Measurements from ENCODE around the gene NT5C2. TPM values are rescaled to one million over a fixed set of nuclear protein-coding genes. Genes with fewer than 3 reads are reported as not detected.
A peak's percentile ranks its signal among the peaks of the same experiment; 100 is the strongest.
"Not testable (repeated sequence)": the region's sequence is repeated elsewhere in the genome, so short reads cannot be mapped to it uniquely, and the experiment has no call there.

NT5C2 gene
- total RNA-seq, 1 donor from 2014 or later = 55.0 TPM

DNA sequence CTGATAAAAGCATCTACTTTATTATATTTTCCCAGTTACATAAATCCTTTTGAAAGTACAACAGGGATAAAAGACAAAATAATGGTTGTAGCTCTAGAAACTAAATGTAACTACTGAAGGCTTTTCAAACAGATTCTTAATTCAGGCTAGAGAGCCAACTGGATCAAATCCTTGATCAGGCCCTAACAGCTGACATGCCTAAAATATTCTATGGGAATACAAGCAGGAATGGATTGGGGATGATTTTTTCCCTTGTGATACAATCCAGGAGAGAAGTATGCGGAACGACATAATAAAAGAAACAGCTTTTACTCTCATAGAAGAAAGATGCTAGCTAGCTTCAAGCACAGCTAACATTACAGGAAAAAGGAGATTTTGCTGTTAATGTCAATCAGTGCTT, 49.0 kb downstream of the NT5C2 start:
- Histone ChIP-seq H3K27ac (replicated peaks) (peak overlapping the region; percentile 83), H3K4me3 (no peak overlapping the region), H3K27me3 (ENCODE audit: low read depth) (no peaks in the 10 kb centered on the region), H3K9me3 (replicated peaks) (no peaks in the 10 kb centered on the region), H3K4me1 (peaks cover 54% of the 10 kb centered on the region), H3K36me3 (peaks cover 9% of the 10 kb centered on the region)
- intact Hi-C loops (cut with micrococcal nuclease) = no loop called here
- TF ChIP-seq, protein P1, sequence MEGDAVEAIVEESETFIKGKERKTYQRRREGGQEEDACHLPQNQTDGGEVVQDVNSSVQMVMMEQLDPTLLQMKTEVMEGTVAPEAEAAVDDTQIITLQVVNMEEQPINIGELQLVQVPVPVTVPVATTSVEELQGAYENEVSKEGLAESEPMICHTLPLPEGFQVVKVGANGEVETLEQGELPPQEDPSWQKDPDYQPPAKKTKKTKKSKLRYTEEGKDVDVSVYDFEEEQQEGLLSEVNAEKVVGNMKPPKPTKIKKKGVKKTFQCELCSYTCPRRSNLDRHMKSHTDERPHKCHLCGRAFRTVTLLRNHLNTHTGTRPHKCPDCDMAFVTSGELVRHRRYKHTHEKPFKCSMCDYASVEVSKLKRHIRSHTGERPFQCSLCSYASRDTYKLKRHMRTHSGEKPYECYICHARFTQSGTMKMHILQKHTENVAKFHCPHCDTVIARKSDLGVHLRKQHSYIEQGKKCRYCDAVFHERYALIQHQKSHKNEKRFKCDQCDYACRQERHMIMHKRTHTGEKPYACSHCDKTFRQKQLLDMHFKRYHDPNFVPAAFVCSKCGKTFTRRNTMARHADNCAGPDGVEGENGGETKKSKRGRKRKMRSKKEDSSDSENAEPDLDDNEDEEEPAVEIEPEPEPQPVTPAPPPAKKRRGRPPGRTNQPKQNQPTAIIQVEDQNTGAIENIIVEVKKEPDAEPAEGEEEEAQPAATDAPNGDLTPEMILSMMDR (IDR thresholded peaks at IDR 0.05; ENCODE audit: borderline replicate concordance) = no peak
- DNase-seq = no peak

DNA sequence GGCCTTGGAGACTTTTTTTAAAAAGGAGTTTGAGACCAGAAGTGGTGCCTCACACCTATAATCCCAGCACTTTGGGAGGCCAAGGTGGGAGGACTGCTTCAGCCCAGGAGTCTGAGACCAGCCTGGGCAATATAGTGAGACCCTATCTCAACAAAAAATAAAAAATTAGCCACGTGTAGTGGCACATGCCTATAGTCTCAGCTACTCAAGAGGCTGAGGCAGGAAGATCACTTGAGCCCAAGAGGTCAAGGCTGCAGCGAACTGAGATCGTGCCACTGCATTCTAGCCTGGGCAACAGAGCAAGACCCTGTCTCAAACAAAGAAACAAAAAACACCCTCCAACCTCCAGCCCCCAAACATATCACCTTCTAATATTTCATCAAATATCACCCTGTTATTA, 49.4 kb downstream of the NT5C2 start:
- not testable (repeated sequence) for H3K4me3 ChIP-seq

DNA sequence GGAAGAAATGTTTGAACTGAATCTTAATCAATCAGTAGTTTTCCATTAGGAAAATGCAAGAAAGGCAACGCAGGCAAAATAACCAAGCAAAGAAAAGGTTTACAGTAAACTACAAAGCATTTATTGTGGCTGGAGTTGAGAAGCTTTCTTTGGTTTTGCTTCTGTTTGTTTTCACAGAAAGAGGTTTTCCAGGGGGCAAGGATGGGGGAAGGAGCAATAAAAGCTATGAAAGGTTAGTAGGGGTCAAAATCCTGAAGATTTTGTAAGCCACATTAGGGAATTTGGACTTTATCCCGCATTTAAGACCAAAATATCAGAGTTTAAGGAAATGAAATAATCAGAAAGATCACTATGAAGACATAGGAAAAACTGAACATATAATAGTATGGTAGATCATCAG, 51.1 kb downstream of the NT5C2 start:
- Histone ChIP-seq H3K27ac (replicated peaks) (no peak overlapping the region), H3K9me3 (replicated peaks) (no peaks in the 10 kb centered on the region), H3K4me3 (no peak overlapping the region), H3K36me3 (peaks cover 30% of the 10 kb centered on the region), H3K4me1 (peaks cover 49% of the 10 kb centered on the region), H3K27me3 (ENCODE audit: low read depth) (no peaks in the 10 kb centered on the region)
- TF ChIP-seq, protein P1 (IDR thresholded peaks at IDR 0.05; ENCODE audit: borderline replicate concordance) = no peak
- intact Hi-C loops (cut with micrococcal nuclease) = no loop called here
- DNase-seq = no peak

More for the DNA sequence above, 49.4 kb downstream of the NT5C2 start:
- H3K27me3 ChIP-seq (ENCODE audit: low read depth); H3K9me3 ChIP-seq (replicated peaks); DNase-seq; intact Hi-C loops (cut with micrococcal nuclease): not testable (repeated sequence)
- Histone ChIP-seq H3K36me3 (peaks cover 13% of the 10 kb centered on the region), H3K4me1 (peaks cover 53% of the 10 kb centered on the region), H3K27ac (replicated peaks) (peak overlapping the region; percentile 83)

DNA sequence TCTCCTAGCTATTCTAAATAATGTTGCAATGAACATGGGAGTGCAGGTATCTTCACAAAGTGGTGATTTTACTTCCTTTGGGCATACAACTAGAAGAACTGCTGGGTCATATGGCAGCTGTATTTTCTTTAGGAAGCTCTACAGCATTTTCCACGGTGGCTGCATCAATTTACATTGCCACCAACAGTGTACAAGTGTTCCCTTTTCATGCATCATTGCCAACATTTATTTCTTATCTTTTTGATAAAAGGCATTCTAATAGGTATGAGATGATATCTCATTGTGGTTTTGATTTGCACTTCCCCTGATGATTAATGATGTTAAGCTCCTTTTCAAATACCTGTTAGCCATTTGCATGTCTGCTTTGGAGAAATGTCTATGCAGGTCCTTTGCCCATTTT, 52.6 kb downstream of the NT5C2 start:
- intact Hi-C loops (cut with micrococcal nuclease) = no loop called here
- Histone ChIP-seq H3K27ac (replicated peaks) (no peak overlapping the region), H3K27me3 (ENCODE audit: low read depth) (no peaks in the 10 kb centered on the region), H3K4me3 (no peak overlapping the region), H3K36me3 (peaks cover 41% of the 10 kb centered on the region), H3K4me1 (peaks cover 34% of the 10 kb centered on the region), H3K9me3 (replicated peaks) (no peaks in the 10 kb centered on the region)
- TF ChIP-seq, protein P1 (IDR thresholded peaks at IDR 0.05; ENCODE audit: borderline replicate concordance) = no peak
- DNase-seq = no peak

DNA sequence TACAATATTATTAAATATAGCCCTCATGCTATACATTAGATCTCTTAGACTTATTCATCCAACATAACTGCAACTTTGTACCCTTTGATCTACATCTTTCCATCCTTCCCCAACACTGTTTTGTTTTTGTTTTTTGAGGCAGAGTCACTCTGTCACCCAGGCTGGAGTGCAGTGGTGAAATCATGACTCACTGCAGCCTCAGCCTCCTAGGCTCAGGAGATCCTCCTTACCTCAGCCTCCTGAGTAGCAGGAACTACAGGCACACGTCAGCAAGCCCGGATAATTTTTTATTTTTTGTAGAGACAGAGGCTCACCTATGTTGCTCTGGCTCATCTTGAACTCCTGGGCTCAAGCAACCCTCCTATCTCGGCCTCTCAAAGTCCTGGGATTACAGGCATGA, 53.3 kb downstream of the NT5C2 start:
- no peak overlapping the region for H3K27ac ChIP-seq (replicated peaks)
- H3K27me3 ChIP-seq (ENCODE audit: low read depth) = no peaks in the 10 kb centered on the region
- no peak for DNase-seq
- peaks cover 48% of the 10 kb centered on the region for H3K36me3 ChIP-seq
- intact Hi-C loops (cut with micrococcal nuclease) = no loop called here
- H3K9me3 ChIP-seq (replicated peaks) = no peaks in the 10 kb centered on the region
- H3K4me3 ChIP-seq = no peak overlapping the region
- TF ChIP-seq, protein P1 (IDR thresholded peaks at IDR 0.05; ENCODE audit: borderline replicate concordance) = no peak
- H3K4me1 ChIP-seq = peaks cover 27% of the 10 kb centered on the region

DNA sequence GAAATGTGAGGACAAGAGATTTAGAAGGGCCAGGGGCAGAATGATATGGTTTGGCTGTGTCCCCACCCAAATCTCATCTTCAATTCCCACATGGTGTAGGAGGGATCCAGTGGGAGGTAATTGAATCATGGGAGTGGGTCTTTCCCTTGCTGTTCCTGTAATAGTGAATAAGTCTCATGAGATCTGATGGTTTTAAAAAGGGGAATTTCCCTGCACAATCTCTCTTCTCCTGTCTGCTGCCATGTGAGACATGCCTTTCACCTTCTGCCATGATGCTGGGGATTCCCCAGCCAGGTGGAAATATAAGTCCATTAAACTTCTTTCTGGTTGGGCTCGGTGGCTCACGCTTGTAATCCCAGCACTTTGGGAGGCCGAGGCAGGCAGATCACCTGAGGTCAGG, 57.9 kb downstream of the NT5C2 start:
- not testable (repeated sequence) for H3K27me3 ChIP-seq (ENCODE audit: low read depth)

DNA sequence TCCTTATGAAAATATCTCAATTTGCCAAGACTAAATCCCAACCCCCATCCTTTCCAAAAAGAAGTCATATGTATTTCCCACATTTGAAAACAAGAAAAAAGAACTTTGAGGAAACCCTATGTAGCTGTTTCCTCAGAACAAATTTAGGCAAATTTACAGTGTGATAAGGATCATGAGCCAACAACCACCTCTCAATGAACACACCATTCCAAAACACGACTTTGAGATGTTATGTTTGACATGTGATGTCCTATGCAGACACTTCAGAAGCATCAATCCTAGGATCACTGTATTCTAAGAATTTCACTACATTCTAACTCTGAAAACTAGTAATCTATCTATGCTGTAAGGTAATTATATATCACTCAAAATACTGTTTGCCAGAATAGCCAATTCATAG, 62.2 kb downstream of the NT5C2 start:
- H3K36me3 ChIP-seq = peaks cover 55% of the 10 kb centered on the region
- intact Hi-C loops (cut with micrococcal nuclease) = no loop called here
- no peak overlapping the region for H3K27ac ChIP-seq (replicated peaks)
- H3K4me3 ChIP-seq = no peak overlapping the region
- DNase-seq = no peak
- H3K27me3 ChIP-seq (ENCODE audit: low read depth) = no peaks in the 10 kb centered on the region
- peaks cover 5% of the 10 kb centered on the region for H3K4me1 ChIP-seq
- H3K9me3 ChIP-seq (replicated peaks) = no peaks in the 10 kb centered on the region
- TF ChIP-seq, protein P1 (IDR thresholded peaks at IDR 0.05; ENCODE audit: borderline replicate concordance) = no peak

More for the DNA sequence above, 57.9 kb downstream of the NT5C2 start:
- H3K9me3 ChIP-seq (replicated peaks); H3K4me1 ChIP-seq; intact Hi-C loops (cut with micrococcal nuclease); DNase-seq; H3K4me3 ChIP-seq; H3K27ac ChIP-seq (replicated peaks): not testable (repeated sequence)
- H3K36me3 ChIP-seq = peaks cover 73% of the 10 kb centered on the region

DNA sequence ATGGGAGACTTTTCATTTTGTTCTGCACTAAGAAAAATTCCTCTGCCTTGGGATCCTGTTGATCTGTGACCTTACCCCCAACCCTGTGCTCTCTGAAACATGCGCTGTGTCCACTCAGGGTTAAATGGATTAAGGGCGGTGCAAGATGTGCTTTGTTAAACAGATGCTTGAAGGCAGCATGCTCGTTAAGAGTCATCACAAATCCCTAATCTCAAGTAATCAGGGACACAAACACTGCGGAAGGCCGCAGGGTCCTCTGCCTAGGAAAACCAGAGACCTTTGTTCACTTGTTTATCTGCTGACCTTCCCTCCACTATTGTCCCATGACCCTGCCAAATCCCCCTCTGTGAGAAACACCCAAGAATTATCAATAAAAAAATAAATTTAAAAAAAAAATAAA, 62.9 kb downstream of the NT5C2 start:
- H3K4me3 ChIP-seq; H3K9me3 ChIP-seq (replicated peaks); H3K27ac ChIP-seq (replicated peaks); DNase-seq; H3K27me3 ChIP-seq (ENCODE audit: low read depth); intact Hi-C loops (cut with micrococcal nuclease): not testable (repeated sequence)
- peaks cover 12% of the 10 kb centered on the region for H3K4me1 ChIP-seq
- H3K36me3 ChIP-seq = peaks cover 47% of the 10 kb centered on the region
